SU-DHL-6 (cell line): ENCODE data around the gene CPB1.

Source experiments
- EZH2phosphoT487 ChIP-seq: fragments of 200-600 bp; sonication (generic), shearing (Covaris generic); conservative IDR thresholded peaks from 2 replicates; pipeline ENCODE4 v1.6.1; 2018; ENCODE audit warnings: mild to moderate bottlenecking, antibody characterized with exemption, low read length, moderate library complexity, mixed read lengths
- TF ChIP-seq, protein P1 (sequence below): fragments of 200-600 bp; sonication (generic); IDR thresholded peaks from one replicate; pipeline ENCODE4 v1.5.1; 2017; ENCODE audit warnings: antibody characterized with exemption, mild to moderate bottlenecking, low read length, moderate library complexity; ENCODE audit not compliant: insufficient read depth, poor library complexity, severe bottlenecking

DNA sequence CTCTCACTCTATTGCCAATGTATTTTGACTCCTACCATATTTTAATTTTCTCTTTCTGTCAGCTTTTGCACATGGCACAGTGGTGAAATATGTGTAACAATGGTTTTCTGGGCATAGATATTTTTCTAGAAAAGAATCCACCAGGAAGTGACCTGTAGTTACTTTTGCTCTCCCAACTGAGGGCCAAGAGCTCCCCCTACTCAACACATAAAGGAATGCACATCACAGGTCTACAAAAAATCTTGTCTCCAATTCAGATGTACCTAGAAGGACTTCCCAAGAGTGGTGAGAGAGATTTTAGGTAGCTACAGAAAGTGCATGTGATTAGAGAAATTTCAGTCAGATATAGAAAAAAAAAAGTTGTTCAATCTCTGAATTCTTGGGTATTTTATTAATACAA is 53.1 kb downstream of the CPB1 start:
- TF ChIP-seq, protein P1, sequence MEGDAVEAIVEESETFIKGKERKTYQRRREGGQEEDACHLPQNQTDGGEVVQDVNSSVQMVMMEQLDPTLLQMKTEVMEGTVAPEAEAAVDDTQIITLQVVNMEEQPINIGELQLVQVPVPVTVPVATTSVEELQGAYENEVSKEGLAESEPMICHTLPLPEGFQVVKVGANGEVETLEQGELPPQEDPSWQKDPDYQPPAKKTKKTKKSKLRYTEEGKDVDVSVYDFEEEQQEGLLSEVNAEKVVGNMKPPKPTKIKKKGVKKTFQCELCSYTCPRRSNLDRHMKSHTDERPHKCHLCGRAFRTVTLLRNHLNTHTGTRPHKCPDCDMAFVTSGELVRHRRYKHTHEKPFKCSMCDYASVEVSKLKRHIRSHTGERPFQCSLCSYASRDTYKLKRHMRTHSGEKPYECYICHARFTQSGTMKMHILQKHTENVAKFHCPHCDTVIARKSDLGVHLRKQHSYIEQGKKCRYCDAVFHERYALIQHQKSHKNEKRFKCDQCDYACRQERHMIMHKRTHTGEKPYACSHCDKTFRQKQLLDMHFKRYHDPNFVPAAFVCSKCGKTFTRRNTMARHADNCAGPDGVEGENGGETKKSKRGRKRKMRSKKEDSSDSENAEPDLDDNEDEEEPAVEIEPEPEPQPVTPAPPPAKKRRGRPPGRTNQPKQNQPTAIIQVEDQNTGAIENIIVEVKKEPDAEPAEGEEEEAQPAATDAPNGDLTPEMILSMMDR = no peak
- no peak for TF ChIP-seq EZH2phosphoT487
